Activated CD4-positive, alpha-beta memory T cell treated with anti-CD3 and anti-CD28 coated beads, Interleukin-2, amount 10 ng/mL, durations not matched to agents 7 days and 5 days (primary cell): ENCODE measurements around the gene EGLN2. TPM values are rescaled to one million over a fixed set of nuclear protein-coding genes. Genes with fewer than 3 reads are reported as not detected.
"Not testable (repeated sequence)": the region's sequence is repeated elsewhere in the genome, so short reads cannot be mapped to it uniquely, and the experiment has no call there.

ENCODE experiments used
- CTCF ChIA-PET: fragments of 350-600 bp; sonication (Branson Sonifier 250); formaldehyde crosslinking; loops from one replicate; lab custom pipeline; 2021; ENCODE audit warnings: antibody characterized with exemption, inconsistent platforms; lab: Charles Lee
- POLR2A ChIA-PET: fragments of 350-600 bp; sonication (Branson Sonifier 250); formaldehyde crosslinking; loops from one replicate; lab custom pipeline; 2021; ENCODE audit warnings: antibody characterized with exemption; lab: Charles Lee
- DNase-seq: peaks from one replicate; pipeline ENCODE4 v3.0.0-alpha.2; 2020
- H3K27ac Mint-ChIP-seq: one replicate; pipeline ENCODE4 v1.8.0; 2021; ENCODE audit warnings: mild to moderate bottlenecking, mixed read lengths
- H3K27me3 Mint-ChIP-seq: one replicate; pipeline ENCODE4 v1.8.0; 2021; ENCODE audit warnings: mixed read lengths
- H3K36me3 Mint-ChIP-seq: one replicate; pipeline ENCODE4 v1.8.0; 2021; ENCODE audit warnings: low read depth, mixed read lengths
- H3K4me1 Mint-ChIP-seq: one replicate; pipeline ENCODE4 v1.8.0; 2021; ENCODE audit warnings: mixed read lengths
- H3K4me3 Mint-ChIP-seq: one replicate; pipeline ENCODE4 v1.8.0; 2021; ENCODE audit warnings: mild to moderate bottlenecking, mixed read lengths
- H3K9me3 Mint-ChIP-seq: one replicate; pipeline ENCODE4 v1.8.0; 2021; ENCODE audit warnings: mixed read lengths
- total RNA-seq, 2 experiments: library from RNA; stranded (reverse); gene quantifications; one replicate each; pipeline ENCODE4 v1.2.3, GENCODE V29; 2021

The EGLN2 gene
- total RNA-seq, 2 experiments from 2014 or later, result 127 to 128 TPM

- H3K27ac Mint-ChIP-seq, result peak within 1 kb of the TSS; percentile 99
- H3K4me3 Mint-ChIP-seq, result peak within 1 kb of the TSS; percentile 95
- peaks cover 36% of the 10 kb centered on the region for H3K4me1 Mint-ChIP-seq
- peak; percentile 100 for DNase-seq
- H3K27me3 Mint-ChIP-seq, result peaks cover 2% of the 10 kb centered on the region
- ChIA-PET POLR2A (interaction anchor here (0.5 to 7.7 kb wide), 30 partner anchors 8 to 1299 kb away, joined by 3 to 244 read pairs (median 4); partner anchors contain the start of genes ACTMAP, C19orf47, COQ8B and EGLN2), CTCF (interaction anchor here (0.8 to 4.1 kb wide), 16 partner anchors 8 to 807 kb away, joined by 3 to 50 read pairs (median 5); partner anchors contain the start of genes ACTMAP, EGLN2, PSMC4 and SNRPA)
- H3K9me3 Mint-ChIP-seq, result no peaks in the 10 kb centered on the region
- peaks cover 24% of the 10 kb centered on the region for H3K36me3 Mint-ChIP-seq
Observed at GRCh38 chr19:40777937-40778705, 20.9 kb upstream of the EGLN2 start, which contains the start of gene RAB4B. RAB4B (plus strand) TSS chr19:40778247; CDS start chr19:40778376, 129 bp downstream.

- ChIA-PET CTCF (interaction anchor here (0.8 to 4.1 kb wide), 8 partner anchors 16 to 117 kb away, joined by 4 to 50 read pairs (median 10); partner anchors contain the start of genes ACTMAP, EGLN2 and SNRPA), POLR2A (interaction anchor here (0.5 to 7.7 kb wide), 18 partner anchors 8 to 1299 kb away, joined by 3 to 244 read pairs (median 4); partner anchors contain the start of genes ACTMAP, C19orf47, COQ8B and EGLN2)
- Mint-ChIP-seq H3K36me3 (peaks cover 28% of the 10 kb centered on the region), H3K4me3 (peak overlapping the region; percentile 95), H3K27me3 (peaks cover 2% of the 10 kb centered on the region), H3K4me1 (peaks cover 36% of the 10 kb centered on the region), H3K27ac (peak overlapping the region; percentile 99), H3K9me3 (no peaks in the 10 kb centered on the region)
- DNase-seq, result no peak
Observed at GRCh38 chr19:40778706-40779284, 20.2 kb upstream of the EGLN2 start.

DNA sequence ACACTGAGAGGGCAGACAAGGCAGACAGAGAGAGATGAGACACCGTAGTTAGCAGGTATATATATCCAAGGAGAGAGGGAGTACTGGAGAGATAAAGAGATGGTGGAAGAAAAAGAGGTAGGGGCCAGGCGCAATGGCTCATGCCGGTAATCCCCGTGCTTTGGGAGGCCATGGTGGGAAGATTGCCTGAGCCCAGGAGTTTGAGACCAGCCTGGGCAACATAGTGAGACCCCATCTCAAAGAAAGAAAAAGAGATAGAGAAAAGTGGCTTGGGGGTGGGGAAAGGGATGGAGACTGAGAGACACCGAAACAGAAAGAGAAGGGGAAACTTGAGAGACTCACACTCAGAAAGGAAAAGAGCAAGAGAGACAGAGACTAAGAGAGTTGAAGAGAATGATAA lies 18.4 kb upstream of the EGLN2 start:
- H3K27me3 Mint-ChIP-seq, result peaks cover 2% of the 10 kb centered on the region
- H3K9me3 Mint-ChIP-seq, result no peaks in the 10 kb centered on the region
- H3K27ac Mint-ChIP-seq, result no peak overlapping the region
- ChIA-PET CTCF (interaction anchor here (1.0 kb wide), 1 partner anchor 18 kb away, joined by 3 read pairs; the partner anchor contains the start of gene EGLN2), POLR2A (interaction anchor here (7.7 kb wide), 1 partner anchor 28 kb away, joined by 244 read pairs; the partner anchor contains the start of genes ACTMAP and SNRPA)
- peaks cover 29% of the 10 kb centered on the region for H3K36me3 Mint-ChIP-seq
- H3K4me1 Mint-ChIP-seq, result peaks cover 36% of the 10 kb centered on the region
- no peak overlapping the region for H3K4me3 Mint-ChIP-seq
- no peak for DNase-seq

- Mint-ChIP-seq H3K36me3 (peaks cover 31% of the 10 kb centered on the region), H3K27ac (no peak overlapping the region), H3K27me3 (no peaks in the 10 kb centered on the region), H3K4me3 (no peak overlapping the region), H3K9me3 (no peaks in the 10 kb centered on the region), H3K4me1 (peaks cover 33% of the 10 kb centered on the region)
- DNase-seq, result no peak
- ChIA-PET CTCF (interaction anchor here (0.7 kb wide), 1 partner anchor 97 kb away, joined by 3 read pairs; no protein-coding TSS in a partner anchor), POLR2A (no interaction called here)
Observed at GRCh38 chr19:40781140-40781539, 17.9 kb upstream of the EGLN2 start.

GRCh38 chr19:40783711-40784110 lies 15.3 kb upstream of the EGLN2 start:
- ChIA-PET CTCF (interaction anchor here (1.3 kb wide), 1 partner anchor 15 kb away, joined by 3 read pairs; the partner anchor contains the start of gene EGLN2), POLR2A (interaction anchor here (1.2 kb wide), 1 partner anchor 12 kb away, joined by 3 read pairs; no protein-coding TSS in a partner anchor)
- no peak overlapping the region for H3K4me3 Mint-ChIP-seq
- no peak overlapping the region for H3K27ac Mint-ChIP-seq
- no peak for DNase-seq
- no peaks in the 10 kb centered on the region for H3K27me3 Mint-ChIP-seq
- peaks cover 18% of the 10 kb centered on the region for H3K4me1 Mint-ChIP-seq
- H3K36me3 Mint-ChIP-seq, result peaks cover 32% of the 10 kb centered on the region
- no peaks in the 10 kb centered on the region for H3K9me3 Mint-ChIP-seq

- Mint-ChIP-seq H3K36me3 (peaks cover 31% of the 10 kb centered on the region), H3K4me1 (peaks cover 13% of the 10 kb centered on the region)
- H3K27ac Mint-ChIP-seq, H3K27me3 Mint-ChIP-seq, H3K4me3 Mint-ChIP-seq, DNase-seq, H3K9me3 Mint-ChIP-seq: not testable (repeated sequence)
- CTCF ChIA-PET, result interaction anchor here (1.3 kb wide), 1 partner anchor 14 kb away, joined by 3 read pairs; the partner anchor contains the start of gene EGLN2
- POLR2A ChIA-PET, result interaction anchor here (1.2 kb wide), 1 partner anchor 12 kb away, joined by 3 read pairs; no protein-coding TSS in a partner anchor
Observed at GRCh38 chr19:40784146-40784545, 14.8 kb upstream of the EGLN2 start.

DNA sequence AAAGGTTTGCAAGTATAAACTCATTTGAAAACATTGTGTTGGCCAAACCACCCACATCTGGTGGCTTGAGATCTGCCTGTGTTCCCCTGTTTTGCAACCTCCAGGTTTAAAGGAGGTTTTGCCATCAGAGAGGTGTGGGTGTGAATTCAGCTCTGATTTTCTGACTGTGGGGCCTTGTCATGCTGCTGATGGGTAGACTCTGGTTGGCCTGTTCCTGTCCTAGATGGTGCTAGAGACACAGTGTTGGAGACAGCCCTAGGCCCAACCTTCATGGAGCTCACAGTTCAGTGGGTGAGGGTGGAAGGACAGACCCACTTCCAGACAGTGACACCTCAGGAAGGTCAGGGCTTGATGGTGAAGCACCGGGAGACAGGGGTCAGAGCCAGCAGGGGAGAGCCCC lies 13.5 kb upstream of the EGLN2 start:
- Mint-ChIP-seq H3K27ac (no peak overlapping the region), H3K9me3 (no peaks in the 10 kb centered on the region), H3K27me3 (no peaks in the 10 kb centered on the region), H3K36me3 (peaks cover 32% of the 10 kb centered on the region), H3K4me1 (peaks cover 3% of the 10 kb centered on the region), H3K4me3 (no peak overlapping the region)
- ChIA-PET POLR2A (no interaction called here), CTCF (no interaction called here)
- no peak for DNase-seq

GRCh38 chr19:40786060-40787037 lies 12.6 kb upstream of the EGLN2 start:
- no peaks in the 10 kb centered on the region for H3K27me3 Mint-ChIP-seq
- no peak overlapping the region for H3K4me3 Mint-ChIP-seq
- no peak for DNase-seq
- peaks cover 29% of the 10 kb centered on the region for H3K36me3 Mint-ChIP-seq
- H3K4me1 Mint-ChIP-seq, result peaks cover 1% of the 10 kb centered on the region
- H3K9me3 Mint-ChIP-seq, result no peaks in the 10 kb centered on the region
- H3K27ac Mint-ChIP-seq, result no peak overlapping the region
- ChIA-PET POLR2A (interaction anchor here (1.0 to 1.4 kb wide), 2 partner anchors 8 to 12 kb away, joined by 4 to 8 read pairs; partner anchors contain the start of genes EGLN2 and RAB4B), CTCF (interaction anchor here (0.9 kb wide), 2 partner anchors 9 to 12 kb away, joined by 3 to 5 read pairs; partner anchors contain the start of genes EGLN2 and RAB4B)

GRCh38 chr19:40791349-40791748 lies 7.6 kb upstream of the EGLN2 start:
- Mint-ChIP-seq H3K27me3 (no peaks in the 10 kb centered on the region), H3K9me3 (no peaks in the 10 kb centered on the region), H3K27ac (no peak overlapping the region), H3K36me3 (peaks cover 28% of the 10 kb centered on the region), H3K4me3 (no peak overlapping the region), H3K4me1 (peaks cover 10% of the 10 kb centered on the region)
- CTCF ChIA-PET, result interaction anchor here (1.1 kb wide), 1 partner anchor 128 kb away, joined by 3 read pairs; no protein-coding TSS in a partner anchor
- POLR2A ChIA-PET, result no interaction called here
- no peak for DNase-seq

DNA sequence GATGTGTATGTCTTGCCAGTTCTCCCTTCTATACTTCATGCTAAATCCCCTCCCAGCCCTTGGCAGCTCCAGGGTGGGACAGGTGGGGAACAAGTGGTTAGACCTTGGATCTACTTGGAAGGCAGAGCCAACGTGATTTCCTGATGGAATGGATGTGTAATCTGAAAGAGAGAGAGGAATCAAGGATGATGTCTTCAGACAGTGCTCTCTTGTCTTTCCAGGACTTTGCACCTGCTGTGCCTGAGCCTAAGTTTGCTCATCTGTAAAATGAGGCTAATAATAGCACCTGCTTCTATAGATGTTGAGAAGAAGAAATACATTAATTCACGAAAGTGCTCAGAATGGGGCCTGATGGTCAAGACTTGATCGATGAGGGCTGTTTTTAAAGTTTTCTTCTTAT lies 7.0 kb upstream of the EGLN2 start:
- ChIA-PET POLR2A (interaction anchor here (0.6 kb wide), 1 partner anchor 15 kb away, joined by 3 read pairs; no protein-coding TSS in a partner anchor), CTCF (interaction anchor here (0.9 kb wide), 1 partner anchor 14 kb away, joined by 3 read pairs; the partner anchor contains the start of gene RAB4B)
- no peak overlapping the region for H3K27ac Mint-ChIP-seq
- H3K27me3 Mint-ChIP-seq, result no peaks in the 10 kb centered on the region
- no peak overlapping the region for H3K4me3 Mint-ChIP-seq
- no peaks in the 10 kb centered on the region for H3K9me3 Mint-ChIP-seq
- peaks cover 25% of the 10 kb centered on the region for H3K36me3 Mint-ChIP-seq
- peaks cover 13% of the 10 kb centered on the region for H3K4me1 Mint-ChIP-seq
- no peak for DNase-seq

DNA sequence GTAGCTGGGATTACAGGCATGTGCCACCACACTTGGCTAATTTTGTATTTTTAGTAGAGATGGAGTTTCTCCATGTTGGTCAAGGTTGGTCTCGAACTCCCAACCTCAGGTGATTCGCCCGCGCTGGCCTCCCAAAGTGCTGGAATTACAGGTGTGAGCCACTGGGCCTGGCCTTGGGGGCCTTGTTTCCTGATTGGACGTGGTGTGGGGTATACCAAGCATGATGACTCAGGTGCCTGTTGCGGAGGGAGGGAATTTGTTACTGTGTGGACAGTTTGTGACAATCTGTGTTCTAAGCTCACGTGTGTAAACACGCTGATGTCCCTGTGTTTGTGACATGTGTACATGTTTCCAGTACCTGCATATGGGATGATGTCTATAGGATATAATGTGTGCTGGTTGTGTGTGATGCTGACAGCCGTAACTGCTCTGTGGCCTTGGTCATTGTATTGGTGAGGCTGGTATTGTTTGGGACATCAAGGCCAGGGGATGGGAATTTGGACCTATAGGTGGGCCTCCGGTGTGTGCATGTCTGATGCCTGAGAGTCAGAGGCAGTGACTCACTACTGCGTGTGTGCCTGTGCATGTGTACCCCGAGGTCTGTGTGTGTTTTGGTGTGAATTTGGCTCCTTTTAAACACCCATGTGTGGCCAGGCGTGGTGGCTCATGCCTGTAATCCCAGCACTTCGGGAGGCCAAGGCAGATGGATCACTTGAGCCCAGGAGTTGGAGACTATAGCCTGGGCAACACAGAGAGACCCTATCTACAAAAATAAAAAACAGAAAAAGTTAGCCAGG lies 1.6 kb upstream of the EGLN2 start:
- H3K27ac Mint-ChIP-seq, result peak overlapping the region; percentile 84
- H3K27me3 Mint-ChIP-seq, result no peaks in the 10 kb centered on the region
- no peak for DNase-seq
- POLR2A ChIA-PET, result interaction anchor here (0.9 to 14.9 kb wide), 7 partner anchors 9 to 134 kb away, joined by 3 to 161 read pairs (median 8); partner anchors contain the start of genes ACTMAP, RAB4B and SNRPA
- H3K4me3 Mint-ChIP-seq, result peak overlapping the region; percentile 78
- no peaks in the 10 kb centered on the region for H3K9me3 Mint-ChIP-seq
- CTCF ChIA-PET, result interaction anchor here (0.6 to 2.3 kb wide), 9 partner anchors 9 to 329 kb away, joined by 3 to 41 read pairs (median 8); partner anchors contain the start of genes ACTMAP, RAB4B and SNRPA
- peaks cover 46% of the 10 kb centered on the region for H3K4me1 Mint-ChIP-seq
- peaks cover 36% of the 10 kb centered on the region for H3K36me3 Mint-ChIP-seq
